ENCODE data around the gene SKA3. TPM values are rescaled to one million over a fixed set of nuclear protein-coding genes. Genes with fewer than 3 reads are reported as not detected.
"Not testable (repeated sequence)": the region's sequence is repeated elsewhere in the genome, so short reads cannot be mapped to it uniquely, and the experiment has no call there.

SKA3 gene
- total RNA-seq, 1 donor from 2014 or later, result 27.2 TPM

- intact Hi-C loops (cut with micrococcal nuclease), result loop anchor here (10.0 kb wide), 2 partner anchors 501 to 1389 kb away; partner anchors contain the start of genes FGF9 and PSPC1
Measured at GRCh38 chr13:21173767-21174166, 2.6 kb downstream of the SKA3 start.

- intact Hi-C loops (cut with micrococcal nuclease), result loop anchor here (10.0 kb wide), 2 partner anchors 503 to 1387 kb away; partner anchors contain the start of genes FGF9 and PSPC1
Measured at GRCh38 chr13:21171420-21171819, 4.9 kb downstream of the SKA3 start.

GRCh38 chr13:21165606-21166005 lies 10.7 kb downstream of the SKA3 start:
- intact Hi-C loops (cut with micrococcal nuclease), result not testable (repeated sequence)

- intact Hi-C loops (cut with micrococcal nuclease), result no loop called here
Measured at GRCh38 chr13:21164631-21165030, 11.7 kb downstream of the SKA3 start.

- intact Hi-C loops (cut with micrococcal nuclease), result no loop called here
Measured at GRCh38 chr13:21152251-21152899, 24.0 kb downstream of the SKA3 start.

- intact Hi-C loops (cut with micrococcal nuclease), result no loop called here
Measured at GRCh38 chr13:21150013-21150412, 26.3 kb downstream of the SKA3 start.

GRCh38 chr13:21149568-21149967 lies 26.8 kb downstream of the SKA3 start:
- intact Hi-C loops (cut with micrococcal nuclease), result no loop called here

- intact Hi-C loops (cut with micrococcal nuclease), result no loop called here
Measured at GRCh38 chr13:21148557-21149258, 27.6 kb downstream of the SKA3 start.

GRCh38 chr13:21147827-21148226 lies 28.5 kb downstream of the SKA3 start:
- intact Hi-C loops (cut with micrococcal nuclease), result no loop called here

GRCh38 chr13:21142766-21143165 lies 33.6 kb downstream of the SKA3 start:
- intact Hi-C loops (cut with micrococcal nuclease), result no loop called here

GRCh38 chr13:21139374-21139773 lies 37.0 kb downstream of the SKA3 start:
- intact Hi-C loops (cut with micrococcal nuclease), result loop anchor here (10.0 kb wide), 1 partner anchor 435 kb away; the partner anchor contains the start of gene IL17D

GRCh38 chr13:21138561-21138960 lies 37.8 kb downstream of the SKA3 start:
- intact Hi-C loops (cut with micrococcal nuclease), result loop anchor here (10.0 kb wide), 1 partner anchor 434 kb away; the partner anchor contains the start of gene IL17D

- intact Hi-C loops (cut with micrococcal nuclease), result loop anchor here (10.0 kb wide), 1 partner anchor 433 kb away; the partner anchor contains the start of gene IL17D
Measured at GRCh38 chr13:21137696-21138095, 38.7 kb downstream of the SKA3 start.

- intact Hi-C loops (cut with micrococcal nuclease), result loop anchor here (10.0 kb wide), 1 partner anchor 431 kb away; the partner anchor contains the start of gene IL17D
Measured at GRCh38 chr13:21135833-21136232, 40.5 kb downstream of the SKA3 start.

- intact Hi-C loops (cut with micrococcal nuclease), result loop anchor here (10.0 kb wide), 1 partner anchor 430 kb away; the partner anchor contains the start of gene IL17D
Measured at GRCh38 chr13:21134475-21134874, 41.9 kb downstream of the SKA3 start.

- intact Hi-C loops (cut with micrococcal nuclease), result loop anchor here (1.0 to 10.0 kb wide), 2 partner anchors 190 to 428 kb away; partner anchors contain the start of gene IL17D
Measured at GRCh38 chr13:21133077-21133476, 43.3 kb downstream of the SKA3 start.

GRCh38 chr13:21130116-21130515 lies 46.2 kb downstream of the SKA3 start:
- intact Hi-C loops (cut with micrococcal nuclease), result loop anchor here (10.0 kb wide), 1 partner anchor 425 kb away; the partner anchor contains the start of gene IL17D

GRCh38 chr13:21124852-21125251 lies 51.5 kb downstream of the SKA3 start:
- intact Hi-C loops (cut with micrococcal nuclease), result no loop called here

- intact Hi-C loops (cut with micrococcal nuclease), result no loop called here
Measured at GRCh38 chr13:21123956-21124355, 52.4 kb downstream of the SKA3 start.

- intact Hi-C loops (cut with micrococcal nuclease), result no loop called here
Measured at GRCh38 chr13:21121616-21122015, 54.7 kb downstream of the SKA3 start.

GRCh38 chr13:21120191-21120590 lies 56.2 kb downstream of the SKA3 start:
- intact Hi-C loops (cut with micrococcal nuclease), result no loop called here

GRCh38 chr13:21119526-21119925 lies 56.8 kb downstream of the SKA3 start:
- intact Hi-C loops (cut with micrococcal nuclease), result no loop called here

All from T-helper 1 cell treated with Interleukin-12 subunit alpha and Interleukin-12 subunit beta and Interleukin-4 antibody, amounts not matched to agents 30 ng/mL and 1 ng/mL, for 36 hours (primary cell).